Posterior cingulate gyrus (tissue), 11 donors: ENCODE measurements around the gene TUB.

ENCODE experiments used
- DNase-seq, 10 donors: peaks; one replicate each; pipeline versions ENCODE4 v3.0.0 to v3.0.0-alpha.2; 2020 to 2021; ENCODE audit warnings: mixed read lengths in 3 of 10
- intact Hi-C: fragments of 100-400 bp; cut with DNase I; formaldehyde crosslinking; loops from one replicate; pipeline ENCODE4 v1.15.1; 2023

Gene TUB

GRCh38 chr11:8066911-8067455 lies 14.0 kb upstream of the TUB start:
- no peak for DNase-seq
- intact Hi-C loops: no loop called here

DNA sequence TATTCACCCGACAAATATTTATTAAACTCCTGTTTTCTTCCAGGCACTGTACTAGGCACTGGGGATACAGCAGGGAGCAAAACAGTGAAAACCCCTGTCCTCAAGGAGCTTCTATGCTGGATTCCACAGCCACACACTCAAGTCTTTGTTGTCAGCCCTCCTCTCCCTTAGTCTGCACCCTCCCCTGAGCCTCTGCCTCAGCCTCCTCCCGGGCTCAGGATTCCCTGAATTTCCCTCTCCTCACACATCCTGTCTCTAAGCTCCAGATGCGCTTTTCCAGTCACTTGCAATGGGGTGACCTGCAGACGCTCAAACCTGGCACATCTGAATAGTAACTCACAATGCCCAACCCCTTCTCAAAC lies 13.5 kb upstream of the TUB start:
- intact Hi-C loops: no loop called here
- no peak for DNase-seq

DNA sequence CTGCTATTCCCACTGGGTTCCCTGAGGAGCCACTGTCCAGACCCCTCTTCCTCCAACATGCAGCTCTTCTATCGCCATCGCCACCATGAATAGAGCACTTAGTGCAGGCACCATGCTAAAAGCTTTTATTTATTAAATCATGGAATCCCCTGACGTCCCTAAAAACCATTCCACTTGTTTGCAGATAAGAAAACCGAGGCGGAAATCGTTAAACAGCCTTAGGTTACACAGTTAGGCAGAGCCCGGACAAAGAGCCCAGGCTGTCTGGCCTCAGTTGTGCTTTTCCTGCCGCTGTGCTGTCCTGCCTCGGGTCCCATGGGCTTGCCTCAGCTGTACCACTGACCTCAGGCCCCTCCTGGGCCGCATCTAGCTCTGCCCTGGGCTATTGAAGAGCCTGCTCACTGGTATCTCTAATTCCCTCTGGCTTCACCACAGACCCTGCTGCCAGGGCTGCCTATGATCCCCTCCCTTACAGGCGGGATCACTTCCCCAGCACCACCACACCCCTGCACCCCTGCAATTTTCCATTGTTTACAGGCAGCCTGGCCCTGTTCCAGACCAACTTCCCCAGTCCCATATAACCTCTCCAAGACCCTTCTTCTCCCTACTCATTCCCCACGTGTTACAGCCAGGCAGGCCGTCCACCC lies 13.0 kb upstream of the TUB start:
- DNase-seq: no peak
- intact Hi-C loops: no loop called here

GRCh38 chr11:8068605-8069221 lies 12.3 kb upstream of the TUB start:
- intact Hi-C loops: no loop called here
- no peak for DNase-seq

GRCh38 chr11:8069771-8070170 lies 11.2 kb upstream of the TUB start:
- intact Hi-C loops: no loop called here
- no peak for DNase-seq

- intact Hi-C loops: no loop called here
- DNase-seq: no peak
These were observed 10.4 kb upstream of the TUB start for GRCh38 chr11:8070417-8071115.

GRCh38 chr11:8071616-8072581 lies 9.1 kb upstream of the TUB start:
- intact Hi-C loops: no loop called here
- DNase-seq: peak in 3 of 10 donors; percentile 10 to 80 (median 12)

GRCh38 chr11:8075119-8075726 lies 5.8 kb upstream of the TUB start:
- intact Hi-C loops: no loop called here
- DNase-seq: no peak

DNA sequence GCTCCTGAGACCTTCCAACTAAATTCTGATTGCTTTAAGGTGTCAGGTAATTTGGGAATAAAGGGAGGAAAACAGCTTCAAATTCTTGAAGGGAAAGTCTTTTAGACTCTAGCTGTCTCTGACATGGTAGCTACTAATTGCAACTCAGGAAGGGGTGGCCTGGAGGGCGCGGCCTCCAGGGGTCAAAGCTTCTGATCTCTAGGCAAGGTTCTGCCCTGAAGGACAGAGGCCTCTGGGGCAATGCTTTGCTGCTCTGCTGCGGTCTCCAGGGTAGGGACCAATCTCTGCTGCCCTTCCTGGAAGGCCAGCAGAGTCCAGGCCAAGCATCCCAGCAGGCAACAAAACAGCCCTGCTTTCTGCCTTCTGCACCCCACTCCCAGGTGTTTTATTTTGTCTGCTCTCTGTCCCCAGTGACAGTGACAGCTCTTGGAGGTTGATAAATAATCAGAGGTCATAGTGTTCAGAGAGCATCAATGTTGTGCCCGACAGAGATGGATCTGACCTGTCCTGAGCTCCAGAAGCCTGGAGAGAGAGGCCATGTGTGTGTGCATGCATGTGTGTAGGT lies 1.8 kb upstream of the TUB start:
- intact Hi-C loops: no loop called here

DNA sequence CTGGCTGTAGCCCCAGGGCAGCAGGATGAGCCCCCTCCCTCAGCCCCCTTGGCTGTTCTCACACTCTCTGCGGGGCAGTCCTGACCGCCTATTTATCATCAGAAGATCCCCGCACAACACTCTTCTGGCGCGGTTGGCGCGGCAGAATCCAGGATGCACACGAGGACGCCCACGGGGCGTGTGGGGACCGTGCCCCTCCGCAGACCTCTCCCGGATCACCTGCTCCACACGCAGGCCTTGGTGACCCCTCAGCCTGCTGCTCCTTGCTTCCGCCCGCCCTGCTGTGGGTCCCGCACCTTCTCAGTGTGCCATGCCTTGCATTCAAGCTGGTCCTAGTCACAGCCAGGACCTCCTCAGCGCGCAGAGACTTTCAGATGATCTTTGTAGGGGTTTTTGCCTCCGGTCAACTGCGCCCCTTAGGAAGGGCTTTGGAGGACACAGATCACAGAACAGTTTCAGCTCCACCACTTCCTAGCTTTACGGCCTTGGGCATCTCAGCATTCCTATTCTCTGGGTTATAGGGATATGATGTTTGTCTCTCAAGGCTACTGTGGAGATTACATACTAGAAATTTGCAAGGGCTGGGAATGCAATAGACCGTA lies 841 bp upstream of the TUB start:
- peak in 3 of 10 donors; percentile 48 to 81 (median 60) for DNase-seq
- intact Hi-C loops: loop anchor here (10.0 kb wide), 1 partner anchor 185 kb away; no protein-coding TSS in a partner anchor

More for the DNA sequence above, 1.8 kb upstream of the TUB start:
- DNase-seq: peak in 3 of 10 donors; percentile 19 to 43 (median 36)

- peak in 3 of 10 donors; percentile 40 to 86 (median 83) for DNase-seq
These were observed 710 bp downstream of the TUB start for GRCh38 chr11:8081591-8082250.

DNA sequence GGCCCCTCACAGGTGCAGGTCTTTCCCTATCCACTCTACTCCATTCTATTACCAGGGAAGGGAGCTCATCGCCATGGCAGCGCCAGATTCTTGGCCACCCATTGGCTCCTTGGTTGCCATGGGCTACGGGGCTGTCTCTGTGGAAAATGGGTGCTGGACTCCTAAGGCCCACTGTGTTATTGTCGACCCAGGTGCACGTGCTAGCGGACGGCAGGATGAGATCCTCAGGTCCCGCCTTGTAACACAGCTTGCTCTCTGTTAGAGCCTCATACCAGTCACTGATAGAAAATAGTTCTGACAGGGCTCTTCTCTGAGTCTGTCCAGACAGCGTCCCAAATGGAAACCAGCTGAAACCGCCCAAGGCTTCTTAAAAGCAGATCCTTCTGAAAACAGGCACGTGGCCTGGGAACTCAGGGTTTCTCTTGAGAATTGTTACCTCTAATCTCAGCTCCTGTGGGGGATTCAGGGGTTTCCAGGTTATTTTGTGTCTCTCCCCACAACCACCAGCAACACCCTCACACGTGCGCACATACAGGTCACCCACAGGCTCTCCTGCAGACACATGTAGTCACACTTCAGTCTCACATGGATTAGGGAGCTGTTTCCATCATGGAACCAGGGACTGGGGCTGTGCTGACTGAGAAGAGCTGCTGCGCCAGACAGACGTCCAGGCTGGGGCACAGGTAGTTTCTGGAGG lies 1.5 kb downstream of the TUB start:
- intact Hi-C loops: loop anchor here (10.0 kb wide), 1 partner anchor 188 kb away; no protein-coding TSS in a partner anchor
- DNase-seq: peak in 4 of 10 donors; percentile 49 to 92 (median 78)

More at GRCh38 chr11:8081591-8082250, 710 bp downstream of the TUB start:
- intact Hi-C loops: loop anchor here (10.0 kb wide), 1 partner anchor 187 kb away; no protein-coding TSS in a partner anchor

- intact Hi-C loops: loop anchor here (10.0 kb wide), 1 partner anchor 188 kb away; no protein-coding TSS in a partner anchor
These were observed 2.0 kb downstream of the TUB start for GRCh38 chr11:8083088-8083395.

GRCh38 chr11:8083871-8084281 lies 2.9 kb downstream of the TUB start:
- intact Hi-C loops: loop anchor here (10.0 kb wide), 1 partner anchor 189 kb away; no protein-coding TSS in a partner anchor
- peak in 2 of 10 donors; percentile 72 to 74 for DNase-seq

More at GRCh38 chr11:8083088-8083395, 2.0 kb downstream of the TUB start:
- peak in 2 of 10 donors; percentile 39 to 62 for DNase-seq

- DNase-seq: peak in 1 of 10 donors; percentile 42
- intact Hi-C loops: loop anchor here (10.0 kb wide), 1 partner anchor 190 kb away; no protein-coding TSS in a partner anchor
These were observed 3.3 kb downstream of the TUB start for GRCh38 chr11:8084352-8084751.

GRCh38 chr11:8085011-8085645 lies 4.1 kb downstream of the TUB start:
- intact Hi-C loops: loop anchor here (10.0 kb wide), 1 partner anchor 190 kb away; no protein-coding TSS in a partner anchor
- DNase-seq: peak in 1 of 10 donors; percentile 42

- intact Hi-C loops: loop anchor here (10.0 kb wide), 1 partner anchor 191 kb away; no protein-coding TSS in a partner anchor
- DNase-seq: peak in 5 of 10 donors; percentile 42 to 92 (median 55)
These were observed 5.0 kb downstream of the TUB start for GRCh38 chr11:8086001-8086479.
